ENCODE measurements around the gene CAMTA1.

Gene CAMTA1

DNA sequence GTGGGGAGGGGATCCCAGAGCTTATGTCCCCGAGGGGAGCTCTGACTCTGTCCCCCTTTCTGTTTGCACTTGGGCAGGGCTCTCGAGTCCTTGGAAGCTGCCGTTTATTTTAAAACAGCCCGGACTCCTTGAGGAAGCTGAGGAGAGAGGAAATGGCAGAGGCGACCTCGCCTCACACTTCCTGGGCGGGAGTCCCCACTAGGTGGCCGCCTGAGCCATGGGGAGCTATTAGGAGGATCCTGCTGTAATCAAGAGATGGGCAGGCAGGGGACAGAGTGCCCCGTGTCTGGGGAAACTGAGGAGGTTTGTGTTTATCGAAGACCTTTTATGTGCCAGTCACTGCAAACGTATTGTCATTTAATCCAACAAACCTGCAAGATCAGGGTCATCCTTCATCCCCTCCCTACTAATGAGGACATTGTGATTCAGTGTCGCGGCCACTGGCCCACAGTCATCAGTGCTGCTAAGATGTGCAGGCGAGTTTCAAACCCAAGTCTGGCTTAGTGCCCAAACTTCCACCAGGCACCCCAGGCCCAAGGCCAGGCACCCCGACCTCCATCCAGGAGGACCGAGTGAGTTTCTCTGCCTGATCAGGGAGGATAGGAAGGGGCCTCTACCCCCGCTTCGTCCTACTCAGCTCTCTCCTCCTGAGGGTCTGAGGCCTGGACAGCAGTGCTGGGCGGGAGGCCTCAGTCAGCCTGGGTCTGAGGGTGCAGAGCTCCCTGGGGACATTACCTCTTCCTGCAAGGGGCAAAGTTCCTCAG is 669.0 kb downstream of the CAMTA1 start:
- Histone ChIP-seq H3K9ac (ENCODE audit: low read depth, low read length) (no peak overlapping the region), H3K27ac (ENCODE audit: low read depth, low read length) (no peak overlapping the region), H3K4me3 (ENCODE audit: low read length) (no peak overlapping the region), H3K9me3 (ENCODE audit: insufficient read depth, low read depth, low read length) (no peaks in the 10 kb centered on the region), H3K36me3 (ENCODE audit: insufficient read depth, low read length) (no peaks in the 10 kb centered on the region), H3K27me3 (ENCODE audit: insufficient read depth, low read length) (no peaks in the 10 kb centered on the region), H3K4me1 (ENCODE audit: insufficient read depth, low read length) (peaks cover 12% of the 10 kb centered on the region)
- WGBS: 81% methylated on average over 19 of the region's 19 CpGs

- 91% methylated on average over 30 of the region's 30 CpGs for WGBS
- Histone ChIP-seq H3K4me3 (ENCODE audit: low read length) (no peak overlapping the region), H3K27me3 (ENCODE audit: insufficient read depth, low read length) (no peaks in the 10 kb centered on the region), H3K9ac (ENCODE audit: low read depth, low read length) (no peak overlapping the region), H3K4me1 (ENCODE audit: insufficient read depth, low read length) (peaks cover 12% of the 10 kb centered on the region), H3K27ac (ENCODE audit: low read depth, low read length) (no peak overlapping the region), H3K9me3 (ENCODE audit: insufficient read depth, low read depth, low read length) (no peaks in the 10 kb centered on the region), H3K36me3 (ENCODE audit: insufficient read depth, low read length) (no peaks in the 10 kb centered on the region)
Measured at GRCh38 chr1:7454895-7455784, 669.9 kb downstream of the CAMTA1 start.

GRCh38 chr1:7455796-7456721 is 670.8 kb downstream of the CAMTA1 start:
- H3K4me1 ChIP-seq (ENCODE audit: insufficient read depth, low read length): peaks cover 12% of the 10 kb centered on the region
- H3K27ac ChIP-seq (ENCODE audit: low read depth, low read length): no peak overlapping the region
- no peak overlapping the region for H3K4me3 ChIP-seq (ENCODE audit: low read length)
- no peaks in the 10 kb centered on the region for H3K36me3 ChIP-seq (ENCODE audit: insufficient read depth, low read length)
- WGBS: 84% methylated on average over 13 of the region's 15 CpGs
- H3K27me3 ChIP-seq (ENCODE audit: insufficient read depth, low read length): no peaks in the 10 kb centered on the region
- no peak overlapping the region for H3K9ac ChIP-seq (ENCODE audit: low read depth, low read length)
- no peaks in the 10 kb centered on the region for H3K9me3 ChIP-seq (ENCODE audit: insufficient read depth, low read depth, low read length)

GRCh38 chr1:7456722-7457082 is 671.4 kb downstream of the CAMTA1 start:
- Histone ChIP-seq H3K4me3 (ENCODE audit: low read length) (no peak overlapping the region), H3K9ac (ENCODE audit: low read depth, low read length) (no peak overlapping the region), H3K27me3 (ENCODE audit: insufficient read depth, low read length) (no peaks in the 10 kb centered on the region), H3K4me1 (ENCODE audit: insufficient read depth, low read length) (peaks cover 12% of the 10 kb centered on the region), H3K27ac (ENCODE audit: low read depth, low read length) (no peak overlapping the region), H3K36me3 (ENCODE audit: insufficient read depth, low read length) (no peaks in the 10 kb centered on the region), H3K9me3 (ENCODE audit: insufficient read depth, low read depth, low read length) (no peaks in the 10 kb centered on the region)
- 31% methylated on average over 17 of the region's 17 CpGs for WGBS

DNA sequence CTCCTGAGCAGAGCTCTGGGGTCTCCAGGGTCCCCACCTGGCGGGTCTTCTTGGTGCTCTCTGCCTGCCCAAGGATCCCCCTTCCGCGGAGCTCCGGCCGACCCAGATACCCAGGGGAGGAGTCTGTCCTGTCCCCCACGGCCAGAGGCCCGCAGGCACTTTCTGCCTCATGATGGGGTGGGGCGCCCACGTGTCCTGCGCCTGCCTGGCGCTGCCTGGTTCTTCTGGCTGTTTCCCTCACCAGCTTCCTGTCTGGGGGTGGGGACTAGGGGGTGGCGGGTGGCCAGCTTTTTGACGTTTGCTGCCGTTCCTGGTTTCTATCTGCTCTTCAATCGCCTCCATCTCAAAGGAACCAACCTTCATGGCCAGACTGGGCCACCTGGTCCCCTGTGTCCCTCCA is 672.6 kb downstream of the CAMTA1 start:
- 93% methylated on average over 15 of the region's 15 CpGs for WGBS
- Histone ChIP-seq H3K27ac (ENCODE audit: low read depth, low read length) (no peak overlapping the region), H3K9ac (ENCODE audit: low read depth, low read length) (no peak overlapping the region), H3K27me3 (ENCODE audit: insufficient read depth, low read length) (no peaks in the 10 kb centered on the region), H3K4me3 (ENCODE audit: low read length) (no peak overlapping the region), H3K4me1 (ENCODE audit: insufficient read depth, low read length) (peaks cover 12% of the 10 kb centered on the region), H3K9me3 (ENCODE audit: insufficient read depth, low read depth, low read length) (no peaks in the 10 kb centered on the region), H3K36me3 (ENCODE audit: insufficient read depth, low read length) (no peaks in the 10 kb centered on the region)

DNA sequence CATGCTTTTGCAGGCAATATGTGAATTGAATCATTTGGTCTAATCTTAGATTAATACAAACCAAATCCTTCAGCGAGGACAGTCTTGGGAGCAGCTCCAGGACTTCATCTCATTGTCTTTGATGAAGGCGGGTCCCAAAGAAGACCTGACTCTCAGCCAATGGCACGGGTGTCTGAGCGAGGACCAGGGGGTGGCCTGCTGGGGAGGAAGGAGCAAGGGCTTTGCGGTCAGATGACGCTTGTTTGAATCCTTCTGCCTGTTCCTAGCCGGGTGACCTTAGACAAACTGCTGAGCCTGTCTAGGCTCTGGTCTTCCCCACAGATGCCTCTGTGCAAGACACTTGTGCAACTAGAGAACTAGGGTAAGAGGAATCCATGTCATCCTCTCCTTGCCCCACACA is 673.7 kb downstream of the CAMTA1 start:
- no peaks in the 10 kb centered on the region for H3K9me3 ChIP-seq (ENCODE audit: insufficient read depth, low read depth, low read length)
- H3K4me1 ChIP-seq (ENCODE audit: insufficient read depth, low read length): peaks cover 12% of the 10 kb centered on the region
- H3K36me3 ChIP-seq (ENCODE audit: insufficient read depth, low read length): no peaks in the 10 kb centered on the region
- H3K27ac ChIP-seq (ENCODE audit: low read depth, low read length): no peak overlapping the region
- no peaks in the 10 kb centered on the region for H3K27me3 ChIP-seq (ENCODE audit: insufficient read depth, low read length)
- WGBS: 94% methylated on average over 7 of the region's 7 CpGs
- no peak overlapping the region for H3K4me3 ChIP-seq (ENCODE audit: low read length)
- no peak overlapping the region for H3K9ac ChIP-seq (ENCODE audit: low read depth, low read length)

- Histone ChIP-seq H3K4me3 (ENCODE audit: low read length) (no peak overlapping the region), H3K9ac (ENCODE audit: low read depth, low read length) (no peak overlapping the region), H3K36me3 (ENCODE audit: insufficient read depth, low read length) (no peaks in the 10 kb centered on the region), H3K27ac (ENCODE audit: low read depth, low read length) (no peak overlapping the region), H3K4me1 (ENCODE audit: insufficient read depth, low read length) (peaks cover 12% of the 10 kb centered on the region), H3K27me3 (ENCODE audit: insufficient read depth, low read length) (no peaks in the 10 kb centered on the region), H3K9me3 (ENCODE audit: insufficient read depth, low read depth, low read length) (no peaks in the 10 kb centered on the region)
- 86% methylated on average over 11 of the region's 11 CpGs for WGBS
Measured at GRCh38 chr1:7459914-7460313, 674.7 kb downstream of the CAMTA1 start.

GRCh38 chr1:7460807-7461206 is 675.6 kb downstream of the CAMTA1 start:
- Histone ChIP-seq H3K27me3 (ENCODE audit: insufficient read depth, low read length) (no peaks in the 10 kb centered on the region), H3K9ac (ENCODE audit: low read depth, low read length) (no peak overlapping the region), H3K4me3 (ENCODE audit: low read length) (no peak overlapping the region), H3K27ac (ENCODE audit: low read depth, low read length) (no peak overlapping the region), H3K9me3 (ENCODE audit: insufficient read depth, low read depth, low read length) (no peaks in the 10 kb centered on the region), H3K4me1 (ENCODE audit: insufficient read depth, low read length) (peaks cover 12% of the 10 kb centered on the region), H3K36me3 (ENCODE audit: insufficient read depth, low read length) (no peaks in the 10 kb centered on the region)
- 60% methylated on average over 6 of the region's 6 CpGs for WGBS

DNA sequence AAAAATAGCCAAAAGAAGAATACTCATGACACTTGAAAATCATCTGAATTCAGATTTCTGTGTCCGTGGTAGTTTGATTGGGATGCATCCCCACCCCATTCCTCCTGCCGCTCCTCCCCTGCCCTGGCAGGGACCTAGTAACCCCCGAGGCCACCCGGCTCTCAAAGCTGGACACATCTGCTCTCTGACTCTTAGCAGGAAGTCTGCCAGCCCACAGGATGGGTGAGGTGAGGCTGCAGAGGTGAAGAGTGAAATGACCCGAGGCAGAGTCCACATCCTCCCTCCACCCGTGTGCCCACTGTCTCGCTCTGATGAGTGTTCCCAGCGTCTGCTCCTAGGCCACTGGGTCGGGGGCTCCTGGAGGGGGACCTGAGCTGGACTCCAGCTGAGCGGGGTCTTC is 677.4 kb downstream of the CAMTA1 start:
- H3K36me3 ChIP-seq (ENCODE audit: insufficient read depth, low read length): no peaks in the 10 kb centered on the region
- WGBS: 92% methylated on average over 10 of the region's 10 CpGs
- no peak overlapping the region for H3K9ac ChIP-seq (ENCODE audit: low read depth, low read length)
- no peak overlapping the region for H3K4me3 ChIP-seq (ENCODE audit: low read length)
- H3K27ac ChIP-seq (ENCODE audit: low read depth, low read length): no peak overlapping the region
- no peaks in the 10 kb centered on the region for H3K9me3 ChIP-seq (ENCODE audit: insufficient read depth, low read depth, low read length)
- no peaks in the 10 kb centered on the region for H3K27me3 ChIP-seq (ENCODE audit: insufficient read depth, low read length)
- H3K4me1 ChIP-seq (ENCODE audit: insufficient read depth, low read length): no peaks in the 10 kb centered on the region

GRCh38 chr1:7463526-7463925 is 678.3 kb downstream of the CAMTA1 start:
- 94% methylated on average over 7 of the region's 7 CpGs for WGBS
- no peak overlapping the region for H3K27ac ChIP-seq (ENCODE audit: low read depth, low read length)

DNA sequence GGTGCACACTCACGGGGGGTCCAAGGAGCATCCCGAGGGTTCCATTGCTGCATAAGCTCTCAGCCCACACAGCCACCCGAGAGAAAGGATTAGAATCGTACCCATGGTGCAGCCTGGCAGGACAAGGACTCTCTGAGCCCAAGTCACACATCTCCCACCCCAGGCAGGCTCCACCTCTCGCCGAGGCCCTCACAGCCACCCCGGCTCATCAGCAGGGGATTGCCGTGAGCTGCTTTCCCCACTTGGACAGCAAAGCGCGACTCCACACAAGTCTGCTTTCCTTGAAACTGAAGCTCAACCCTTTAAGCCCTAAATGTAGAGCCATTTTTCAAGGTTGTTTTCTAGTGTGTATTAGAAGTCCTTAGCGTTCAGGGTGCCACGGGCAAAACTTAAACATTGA is 679.5 kb downstream of the CAMTA1 start:
- H3K27ac ChIP-seq (ENCODE audit: low read depth, low read length): no peak overlapping the region
- no peak overlapping the region for H3K9ac ChIP-seq (ENCODE audit: low read depth, low read length)
- H3K4me1 ChIP-seq (ENCODE audit: insufficient read depth, low read length): no peaks in the 10 kb centered on the region
- no peaks in the 10 kb centered on the region for H3K27me3 ChIP-seq (ENCODE audit: insufficient read depth, low read length)
- no peak overlapping the region for H3K4me3 ChIP-seq (ENCODE audit: low read length)
- 86% methylated on average over 12 of the region's 12 CpGs for WGBS
- H3K9me3 ChIP-seq (ENCODE audit: insufficient read depth, low read depth, low read length): no peaks in the 10 kb centered on the region
- no peaks in the 10 kb centered on the region for H3K36me3 ChIP-seq (ENCODE audit: insufficient read depth, low read length)

More at GRCh38 chr1:7463526-7463925, 678.3 kb downstream of the CAMTA1 start:
- no peak overlapping the region for H3K9ac ChIP-seq (ENCODE audit: low read depth, low read length)
- no peaks in the 10 kb centered on the region for H3K4me1 ChIP-seq (ENCODE audit: insufficient read depth, low read length)
- H3K9me3 ChIP-seq (ENCODE audit: insufficient read depth, low read depth, low read length): no peaks in the 10 kb centered on the region
- H3K4me3 ChIP-seq (ENCODE audit: low read length): no peak overlapping the region
- H3K36me3 ChIP-seq (ENCODE audit: insufficient read depth, low read length): no peaks in the 10 kb centered on the region
- no peaks in the 10 kb centered on the region for H3K27me3 ChIP-seq (ENCODE audit: insufficient read depth, low read length)
